Measurements from ENCODE around the gene PTPN6. TPM values are rescaled to one million over a fixed set of nuclear protein-coding genes. Genes with fewer than 3 reads are reported as not detected.

PTPN6 gene
- total RNA-seq, 4 donors from 2014 or later: 18.5 to 59.1 (median 39.4) TPM

GRCh38 chr12:6937481-6938352 lies 13.4 kb upstream of the PTPN6 start:
- TF ChIP-seq POLR2A (IDR thresholded peaks at IDR 0.05): no peak
- peak; percentile 19 to 99 (median 90) for TF ChIP-seq POLR2AphosphoS5 (IDR thresholded peaks at IDR 0.05)
- peak; percentile 76 to 96 for TF ChIP-seq CTCF (IDR thresholded peaks at IDR 0.05)
- peak; percentile 96 for DNase-seq (ENCODE audit: low spot score in 2 of 2)
- H3K4me3 ChIP-seq: peak overlapping the region; percentile 83
- H3K4me1 ChIP-seq: peaks cover 40% of the 10 kb centered on the region
- whole genome bisulfite sequencing: 1% methylated on average over 31 of the region's 80 CpGs
- no peaks in the 10 kb centered on the region for H3K27me3 ChIP-seq
- peaks cover 41% of the 10 kb centered on the region for H3K36me3 ChIP-seq
- peak overlapping the region; percentile 94 for H3K27ac ChIP-seq
- no peaks in the 10 kb centered on the region for H3K9me3 ChIP-seq

GRCh38 chr12:6938353-6939190 lies 12.6 kb upstream of the PTPN6 start:
- H3K9me3 ChIP-seq: no peaks in the 10 kb centered on the region
- WGBS: 63% methylated on average over 11 of the region's 32 CpGs
- no peaks in the 10 kb centered on the region for H3K27me3 ChIP-seq
- peak overlapping the region; percentile 94 for H3K27ac ChIP-seq
- peaks cover 39% of the 10 kb centered on the region for H3K4me1 ChIP-seq
- TF ChIP-seq POLR2AphosphoS5 (IDR thresholded peaks at IDR 0.05): no peak
- no peak for TF ChIP-seq POLR2A (IDR thresholded peaks at IDR 0.05)
- no peak for TF ChIP-seq CTCF (IDR thresholded peaks at IDR 0.05)
- TF ChIP-seq EP300 (IDR thresholded peaks at IDR 0.05): no peak
- H3K4me3 ChIP-seq: peak overlapping the region; percentile 83
- peaks cover 40% of the 10 kb centered on the region for H3K36me3 ChIP-seq
- DNase-seq (ENCODE audit: low spot score in 2 of 2): no peak

- H3K36me3 ChIP-seq: peaks cover 34% of the 10 kb centered on the region
- peaks cover 33% of the 10 kb centered on the region for H3K4me1 ChIP-seq
- H3K27me3 ChIP-seq: no peaks in the 10 kb centered on the region
- DNase-seq (ENCODE audit: low spot score in 2 of 2): no peak
- WGBS: 64% methylated on average over 2 of the region's 2 CpGs
- no peak overlapping the region for H3K4me3 ChIP-seq
- TF ChIP-seq POLR2A (IDR thresholded peaks at IDR 0.05) (no peak), CTCF (IDR thresholded peaks at IDR 0.05) (no peak), POLR2AphosphoS5 (IDR thresholded peaks at IDR 0.05) (no peak), EP300 (IDR thresholded peaks at IDR 0.05) (no peak)
- no peaks in the 10 kb centered on the region for H3K9me3 ChIP-seq
- no peak overlapping the region for H3K27ac ChIP-seq
Measured at GRCh38 chr12:6939191-6939540, 12.0 kb upstream of the PTPN6 start.

- DNase-seq (ENCODE audit: low spot score in 2 of 2): no peak
- 83% methylated on average over 9 of the region's 12 CpGs for WGBS
- no peak overlapping the region for H3K27ac ChIP-seq
- H3K36me3 ChIP-seq: peaks cover 18% of the 10 kb centered on the region
- no peak overlapping the region for H3K4me3 ChIP-seq
- peaks cover 50% of the 10 kb centered on the region for H3K4me1 ChIP-seq
- no peaks in the 10 kb centered on the region for H3K9me3 ChIP-seq
- H3K27me3 ChIP-seq: no peaks in the 10 kb centered on the region
- TF ChIP-seq POLR2A (IDR thresholded peaks at IDR 0.05) (no peak), EP300 (IDR thresholded peaks at IDR 0.05) (no peak), CTCF (IDR thresholded peaks at IDR 0.05) (no peak), POLR2AphosphoS5 (IDR thresholded peaks at IDR 0.05) (peak in 1 of 3 donors; percentile 28)
Measured at GRCh38 chr12:6941267-6941666, 9.9 kb upstream of the PTPN6 start.

GRCh38 chr12:6941782-6942181 lies 9.4 kb upstream of the PTPN6 start:
- H3K4me3 ChIP-seq: no peak overlapping the region
- 66% methylated on average over 12 of the region's 12 CpGs for WGBS
- no peaks in the 10 kb centered on the region for H3K9me3 ChIP-seq
- no peak for TF ChIP-seq EP300 (IDR thresholded peaks at IDR 0.05)
- no peak for TF ChIP-seq POLR2A (IDR thresholded peaks at IDR 0.05)
- TF ChIP-seq CTCF (IDR thresholded peaks at IDR 0.05): no peak
- no peak for TF ChIP-seq POLR2AphosphoS5 (IDR thresholded peaks at IDR 0.05)
- peaks cover 52% of the 10 kb centered on the region for H3K4me1 ChIP-seq
- peaks cover 13% of the 10 kb centered on the region for H3K36me3 ChIP-seq
- no peaks in the 10 kb centered on the region for H3K27me3 ChIP-seq
- no peak overlapping the region for H3K27ac ChIP-seq
- DNase-seq (ENCODE audit: low spot score in 2 of 2): no peak

All from suprapubic skin (tissue), 4 donors.